Neural cell (in vitro differentiated cells): ENCODE results near the gene DHDH. TPM values are rescaled to one million over a fixed set of nuclear protein-coding genes. Genes with fewer than 3 reads are reported as not detected.

Experiments used
- H2AFZ ChIP-seq: fragments of 200-600, 300-800 bp; sonication (generic), shearing (Covaris generic); 2 replicates; pipeline ENCODE4 v1.6.0; 2014; ENCODE audit warnings: low read depth, mild to moderate bottlenecking, antibody characterized with exemption, low read length, moderate library complexity
- H3F3A ChIP-seq: fragments of 200-600 bp; shearing (Covaris generic); 2 replicates; pipeline ENCODE4 v1.6.1; 2016; ENCODE audit warnings: mild to moderate bottlenecking, moderate library complexity, mixed read lengths, antibody characterized with exemption, low read length; ENCODE audit not compliant: insufficient read depth, poor library complexity, severe bottlenecking
- H3K27ac ChIP-seq: fragments of 200-600, 300-800 bp; sonication (generic), shearing (Covaris generic); 2 replicates; pipeline ENCODE4 v1.5.1; 2014; ENCODE audit warnings: mild to moderate bottlenecking, low read length, moderate library complexity
- H3K27me3 ChIP-seq: fragments of 300-800, 200-600 bp; sonication (generic), shearing (Covaris generic); 2 replicates; pipeline ENCODE4 v1.6.0; 2014; ENCODE audit warnings: mild to moderate bottlenecking, low read depth, low read length, moderate library complexity; ENCODE audit not compliant: insufficient read depth
- H3K36me3 ChIP-seq: fragments of 300-800, 200-600 bp; sonication (generic), shearing (Covaris generic); 2 replicates; pipeline ENCODE4 v1.5.1; 2014; ENCODE audit warnings: mild to moderate bottlenecking, antibody characterized with exemption, low read length, moderate library complexity; ENCODE audit not compliant: insufficient read depth
- H3K4me2 ChIP-seq: fragments of 300-800, 200-600 bp; sonication (generic), shearing (Covaris generic); 2 replicates; pipeline ENCODE4 v1.6.0; 2014; ENCODE audit warnings: mild to moderate bottlenecking, low read length
- H3K4me3 ChIP-seq: fragments of 300-800, 200-600 bp; sonication (generic), shearing (Covaris generic); 2 replicates; pipeline ENCODE4 v1.5.1; 2014; ENCODE audit warnings: mild to moderate bottlenecking, low read length, moderate library complexity
- H3K79me2 ChIP-seq: fragments of 200-600 bp; shearing (Covaris generic); replicated peaks from 2 replicates; pipeline ENCODE4 v1.6.0; 2014; ENCODE audit warnings: mild to moderate bottlenecking, low read length, moderate library complexity; ENCODE audit not compliant: insufficient read depth
- H3K9ac ChIP-seq: fragments of 300-800, 200-600 bp; sonication (generic), shearing (Covaris generic); 2 replicates; pipeline ENCODE4 v1.6.1; 2016; ENCODE audit warnings: mild to moderate bottlenecking, low read length, mixed read lengths
- H3K9me2 ChIP-seq: fragments of 200-600 bp; shearing (Covaris generic); 2 replicates; pipeline ENCODE4 v1.6.1; 2016; ENCODE audit warnings: mild to moderate bottlenecking, low read length, mixed read lengths; ENCODE audit not compliant: insufficient read depth
- H3K9me3 ChIP-seq: fragments of 200-600, 300-800 bp; sonication (generic), shearing (Covaris generic); 2 replicates; pipeline ENCODE4 v1.6.1; 2016; ENCODE audit warnings: mild to moderate bottlenecking, mixed run types, low read length, moderate library complexity, mixed read lengths
- H4K20me1 ChIP-seq: fragments of 200-600 bp; shearing (Covaris generic); 2 replicates; pipeline ENCODE4 v1.6.1; 2016; ENCODE audit warnings: mild to moderate bottlenecking, mixed run types; ENCODE audit not compliant: insufficient read depth
- CTCF ChIP-seq: fragments of 450-650 bp; IDR thresholded peaks from 2 replicates; pipeline ENCODE4 v1.5.1; 2014; ENCODE audit warnings: antibody characterized with exemption, mild to moderate bottlenecking, moderate library complexity; ENCODE audit not compliant: poor library complexity, severe bottlenecking
- EP300 ChIP-seq: fragments of 450-650 bp; conservative IDR thresholded peaks from 2 replicates; pipeline ENCODE4 v1.6.1; 2014; ENCODE audit warnings: antibody characterized with exemption, mild to moderate bottlenecking, moderate library complexity; ENCODE audit not compliant: poor library complexity, severe bottlenecking
- EZH2 ChIP-seq: fragments of 200-600, 300-800 bp; shearing (Covaris generic), sonication (generic); IDR thresholded peaks from 2 replicates; pipeline ENCODE4 v1.6.1; 2014; ENCODE audit warnings: antibody characterized with exemption, low read length, borderline replicate concordance, mild to moderate bottlenecking; ENCODE audit not compliant: insufficient read depth, poor library complexity, severe bottlenecking
- MXI1 ChIP-seq: fragments of 450-650 bp; conservative IDR thresholded peaks from 2 replicates; pipeline ENCODE4 v1.6.1; 2014; ENCODE audit warnings: antibody characterized with exemption, mild to moderate bottlenecking; ENCODE audit not compliant: poor library complexity, severe bottlenecking
- POLR2AphosphoS5 ChIP-seq: IDR thresholded peaks from 2 replicates; pipeline ENCODE4 v1.6.1; 2012
- RAD21 ChIP-seq: fragments of 450-650 bp; conservative IDR thresholded peaks from 2 replicates; pipeline ENCODE4 v1.6.1; 2014; ENCODE audit warnings: antibody characterized with exemption, mild to moderate bottlenecking, moderate library complexity
- REST ChIP-seq: IDR thresholded peaks from 2 replicates; pipeline ENCODE4 v1.6.1; 2012; ENCODE audit warnings: borderline replicate concordance
- SMC3 ChIP-seq: fragments of 450-650 bp; conservative IDR thresholded peaks from 2 replicates; pipeline ENCODE4 v1.6.1; 2014; ENCODE audit warnings: antibody characterized with exemption, mild to moderate bottlenecking, moderate library complexity; ENCODE audit not compliant: poor library complexity
- TAF1 ChIP-seq: IDR thresholded peaks from 2 replicates; pipeline ENCODE4 v1.6.1; 2012; ENCODE audit warnings: low read depth
- polyA plus RNA-seq: library from polyadenylated mRNA; depleted of rRNA; stranded (reverse); fragments of >200 nt; gene quantifications from 2 replicates; pipeline ENCODE4 v1.2.3, GENCODE V29; 2014

Gene DHDH
- polyA plus RNA-seq, 1 donor from 2014 or later, result 4.8 TPM

GRCh38 chr19:48945415-48945814, 11.9 kb downstream of the DHDH start:
- Histone ChIP-seq H3K4me2 (no peak overlapping the region), H3F3A (no peaks in the 10 kb centered on the region), H3K27me3 (no peaks in the 10 kb centered on the region), H3K79me2 (no peaks in the 10 kb centered on the region), H3K9me2 (no peaks in the 10 kb centered on the region), H3K9ac (no peak overlapping the region), H3K27ac (no peak overlapping the region), H2AFZ (no peak overlapping the region), H4K20me1 (no peaks in the 10 kb centered on the region), H3K9me3 (no peaks in the 10 kb centered on the region), H3K36me3 (no peaks in the 10 kb centered on the region), H3K4me3 (no peak overlapping the region)
- TF ChIP-seq EP300 (no peak), MXI1 (no peak), CTCF (no peak), REST (no peak), TAF1 (no peak), SMC3 (no peak), EZH2 (no peak), POLR2AphosphoS5 (no peak), RAD21 (no peak)

GRCh38 chr19:48945817-48946216, 12.3 kb downstream of the DHDH start:
- no peaks in the 10 kb centered on the region for H3K79me2 ChIP-seq
- H3K4me2 ChIP-seq, result no peak overlapping the region
- H3K27me3 ChIP-seq, result no peaks in the 10 kb centered on the region
- no peak for TF ChIP-seq MXI1
- no peak for TF ChIP-seq CTCF
- no peaks in the 10 kb centered on the region for H4K20me1 ChIP-seq
- H3K36me3 ChIP-seq, result no peaks in the 10 kb centered on the region
- no peak overlapping the region for H3K9ac ChIP-seq
- no peak overlapping the region for H3K27ac ChIP-seq
- no peaks in the 10 kb centered on the region for H3K9me2 ChIP-seq
- H3F3A ChIP-seq, result no peaks in the 10 kb centered on the region
- no peak overlapping the region for H2AFZ ChIP-seq
- no peak overlapping the region for H3K4me3 ChIP-seq
- no peaks in the 10 kb centered on the region for H3K9me3 ChIP-seq
